Prostate gland (tissue), 2 donors: ENCODE data around the gene RNF112.

Experiments
- CTCF ChIP-seq, 4 experiments: fragments of 200-600 bp in 2 of 4; fragments of 450-650 bp in 2 of 4; sonication (generic) in 2 of 4; IDR thresholded peaks; 1 replicate in 3 of 4; 2 replicates in 1 of 4; pipeline ENCODE4 v1.5.1; 2016 to 2019; ENCODE audit warnings: antibody characterized with exemption in 4 of 4, mild to moderate bottlenecking in 2 of 4, moderate library complexity in 2 of 4
- POLR2A ChIP-seq: fragments of 450-650 bp; IDR thresholded peaks from one replicate; pipeline ENCODE4 v1.6.1; 2016; ENCODE audit warnings: antibody characterized with exemption, mild to moderate bottlenecking
- POLR2AphosphoS5 ChIP-seq: sonication (generic); formaldehyde crosslinking; IDR thresholded peaks from one replicate; pipeline ENCODE4 v1.6.1; 2017; ENCODE audit warnings: antibody characterized with exemption

- TF ChIP-seq POLR2A = no peak
- TF ChIP-seq CTCF (IDR thresholded peaks at IDR 0.05) = no peak
- TF ChIP-seq POLR2AphosphoS5 = no peak
Observed at GRCh38 chr17:19411631-19412030, 599 bp downstream of the RNF112 start.
